Rectal smooth muscle tissue (tissue), 1 donor: ENCODE data around the gene SH3BGRL3.
"Not testable (repeated sequence)": the region's sequence is repeated elsewhere in the genome, so short reads cannot be mapped to it uniquely, and the experiment has no call there.

ENCODE experiments used
- H3K27ac ChIP-seq: one replicate; pipeline ENCODE4 v1.7.0; 2013; ENCODE audit warnings: low read depth, low read length, inconsistent platforms
- H3K27me3 ChIP-seq: one replicate; pipeline ENCODE4 v1.7.0; 2013; ENCODE audit warnings: low read length; ENCODE audit not compliant: control insufficient read depth, insufficient read depth
- H3K36me3 ChIP-seq: one replicate; pipeline ENCODE4 v1.7.0; 2013; ENCODE audit warnings: low read length; ENCODE audit not compliant: control insufficient read depth, insufficient read depth
- H3K4me1 ChIP-seq: one replicate; pipeline ENCODE4 v1.7.0; 2013; ENCODE audit warnings: low read length; ENCODE audit not compliant: control insufficient read depth, insufficient read depth
- H3K4me3 ChIP-seq: one replicate; pipeline ENCODE4 v1.7.0; 2013; ENCODE audit warnings: low read length
- H3K9ac ChIP-seq: one replicate; pipeline ENCODE4 v1.7.0; 2013; ENCODE audit warnings: low read length

Gene SH3BGRL3

GRCh38 chr1:26288311-26288941 is 8.5 kb downstream of the SH3BGRL3 start:
- no peaks in the 10 kb centered on the region for H3K4me1 ChIP-seq
- no peaks in the 10 kb centered on the region for H3K36me3 ChIP-seq
- no peak overlapping the region for H3K9ac ChIP-seq
- H3K27me3 ChIP-seq = no peaks in the 10 kb centered on the region
- no peak overlapping the region for H3K27ac ChIP-seq
- H3K4me3 ChIP-seq = no peak overlapping the region

- Histone ChIP-seq H3K9ac (no peak overlapping the region), H3K36me3 (no peaks in the 10 kb centered on the region), H3K27me3 (no peaks in the 10 kb centered on the region), H3K4me3 (no peak overlapping the region), H3K4me1 (no peaks in the 10 kb centered on the region), H3K27ac (no peak overlapping the region)
Measured at GRCh38 chr1:26289158-26290059, 9.5 kb downstream of the SH3BGRL3 start.

GRCh38 chr1:26290122-26290881 is 10.4 kb downstream of the SH3BGRL3 start:
- no peaks in the 10 kb centered on the region for H3K4me1 ChIP-seq
- H3K36me3 ChIP-seq = no peaks in the 10 kb centered on the region
- no peak overlapping the region for H3K9ac ChIP-seq
- H3K27me3 ChIP-seq = no peaks in the 10 kb centered on the region
- H3K4me3 ChIP-seq = no peak overlapping the region
- H3K27ac ChIP-seq = no peak overlapping the region

- no peak overlapping the region for H3K4me3 ChIP-seq
- H3K27me3 ChIP-seq = no peaks in the 10 kb centered on the region
- H3K27ac ChIP-seq = no peak overlapping the region
- no peak overlapping the region for H3K9ac ChIP-seq
- no peaks in the 10 kb centered on the region for H3K4me1 ChIP-seq
- no peaks in the 10 kb centered on the region for H3K36me3 ChIP-seq
Measured at GRCh38 chr1:26290882-26291261, 11.0 kb downstream of the SH3BGRL3 start.

GRCh38 chr1:26291433-26291832 is 11.5 kb downstream of the SH3BGRL3 start:
- H3K4me1 ChIP-seq = no peaks in the 10 kb centered on the region
- no peak overlapping the region for H3K9ac ChIP-seq
- H3K4me3 ChIP-seq = no peak overlapping the region
- no peaks in the 10 kb centered on the region for H3K27me3 ChIP-seq
- no peaks in the 10 kb centered on the region for H3K36me3 ChIP-seq
- H3K27ac ChIP-seq = no peak overlapping the region

- Histone ChIP-seq H3K36me3 (no peaks in the 10 kb centered on the region), H3K27ac (no peak overlapping the region), H3K27me3 (no peaks in the 10 kb centered on the region), H3K9ac (no peak overlapping the region), H3K4me1 (no peaks in the 10 kb centered on the region), H3K4me3 (no peak overlapping the region)
Measured at GRCh38 chr1:26291939-26292338, 12.1 kb downstream of the SH3BGRL3 start.

- H3K36me3 ChIP-seq, H3K27ac ChIP-seq, H3K4me3 ChIP-seq, H3K4me1 ChIP-seq, H3K27me3 ChIP-seq, H3K9ac ChIP-seq: not testable (repeated sequence)
Measured at GRCh38 chr1:26292735-26293134, 12.8 kb downstream of the SH3BGRL3 start.

- no peaks in the 10 kb centered on the region for H3K4me1 ChIP-seq
- no peaks in the 10 kb centered on the region for H3K27me3 ChIP-seq
- H3K27ac ChIP-seq = no peak overlapping the region
- H3K36me3 ChIP-seq = no peaks in the 10 kb centered on the region
- no peak overlapping the region for H3K4me3 ChIP-seq
- no peak overlapping the region for H3K9ac ChIP-seq
Measured at GRCh38 chr1:26293911-26294463, 14.1 kb downstream of the SH3BGRL3 start.

- H3K36me3 ChIP-seq = no peaks in the 10 kb centered on the region
- H3K27ac ChIP-seq = no peak overlapping the region
- no peaks in the 10 kb centered on the region for H3K4me1 ChIP-seq
- H3K4me3 ChIP-seq = no peak overlapping the region
- H3K9ac ChIP-seq = no peak overlapping the region
- H3K27me3 ChIP-seq = no peaks in the 10 kb centered on the region
Measured at GRCh38 chr1:26295194-26296138, 15.6 kb downstream of the SH3BGRL3 start.

GRCh38 chr1:26296340-26297056 is 16.6 kb downstream of the SH3BGRL3 start:
- Histone ChIP-seq H3K4me3 (no peak overlapping the region), H3K4me1 (no peaks in the 10 kb centered on the region), H3K9ac (no peak overlapping the region), H3K27ac (no peak overlapping the region), H3K27me3 (no peaks in the 10 kb centered on the region), H3K36me3 (no peaks in the 10 kb centered on the region)

GRCh38 chr1:26297057-26297790 is 17.3 kb downstream of the SH3BGRL3 start:
- Histone ChIP-seq H3K4me3 (no peak overlapping the region), H3K36me3 (no peaks in the 10 kb centered on the region), H3K4me1 (no peaks in the 10 kb centered on the region), H3K9ac (no peak overlapping the region), H3K27ac (no peak overlapping the region), H3K27me3 (no peaks in the 10 kb centered on the region)
